HG03066 (cell line): ENCODE results near the gene PPP6R3.
"Not testable (repeated sequence)": the region's sequence is repeated elsewhere in the genome, so short reads cannot be mapped to it uniquely, and the experiment has no call there.

Experiments
- ATAC-seq: cut with Tn5 transposase; IDR thresholded peaks from one replicate; pipeline ENCODE4 v1.9.1; 2021; ENCODE audit warnings: low read depth; ENCODE audit not compliant: unreplicated experiment

PPP6R3 gene

DNA sequence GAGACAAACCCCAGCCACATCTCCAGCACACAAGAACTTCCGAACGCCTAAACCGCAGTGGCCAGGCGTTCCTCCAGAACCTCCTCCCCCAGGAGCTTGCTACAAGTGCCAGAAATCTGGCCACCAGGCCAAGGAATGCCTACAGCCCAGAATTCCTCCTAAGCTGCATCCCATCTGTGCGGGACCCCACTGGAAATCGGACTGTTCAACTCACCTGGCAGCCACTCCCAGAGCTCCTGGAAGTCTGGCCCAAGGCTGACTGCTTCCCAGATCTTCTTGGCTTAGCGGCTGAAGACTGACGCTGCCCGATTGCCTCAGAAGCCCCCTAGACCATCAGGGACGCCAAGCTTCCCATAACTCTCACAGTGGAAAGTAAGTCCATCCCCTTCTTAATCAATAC is 175.3 kb downstream of the PPP6R3 start:
- not testable (repeated sequence) for ATAC-seq

DNA sequence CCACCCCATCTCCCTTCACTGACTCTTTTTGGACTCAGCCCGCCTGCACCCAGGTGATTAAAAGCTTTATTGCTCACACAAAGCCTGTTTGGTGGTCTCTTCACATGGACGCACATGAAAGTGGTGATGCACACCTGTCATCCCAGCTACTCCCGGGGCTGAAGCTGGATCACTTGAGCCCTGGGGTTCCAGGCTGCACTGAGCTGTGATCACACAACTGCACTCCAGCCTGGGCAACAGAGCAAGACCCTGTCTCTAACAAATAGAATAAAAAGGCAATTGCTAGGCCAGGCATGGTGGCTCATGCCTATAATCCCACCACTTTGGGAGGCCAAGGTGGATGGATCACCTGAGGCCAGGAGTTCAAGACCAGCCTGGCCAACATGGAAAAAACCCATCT is 178.8 kb downstream of the PPP6R3 start:
- not testable (repeated sequence) for ATAC-seq

DNA sequence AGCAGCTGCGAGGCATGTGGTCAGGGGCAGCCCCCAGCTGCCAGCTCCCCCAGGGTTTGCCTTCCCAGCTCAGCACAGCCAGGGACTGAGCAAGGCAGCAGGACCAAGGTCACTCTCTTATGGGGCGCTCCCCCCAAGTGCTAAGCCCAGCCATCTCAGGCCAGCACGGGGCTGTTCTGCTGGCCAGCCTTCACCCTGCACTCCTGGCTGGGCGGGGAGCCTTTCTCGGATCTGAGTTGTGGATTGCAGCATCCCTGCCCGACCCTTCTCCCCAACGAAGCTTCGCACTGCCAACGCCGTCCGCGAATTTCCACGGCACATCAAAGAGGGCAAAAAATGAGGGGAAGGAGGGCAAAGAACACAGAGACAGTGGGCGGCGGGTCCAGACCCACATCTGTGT is 181.3 kb downstream of the PPP6R3 start:
- no peak for ATAC-seq

DNA sequence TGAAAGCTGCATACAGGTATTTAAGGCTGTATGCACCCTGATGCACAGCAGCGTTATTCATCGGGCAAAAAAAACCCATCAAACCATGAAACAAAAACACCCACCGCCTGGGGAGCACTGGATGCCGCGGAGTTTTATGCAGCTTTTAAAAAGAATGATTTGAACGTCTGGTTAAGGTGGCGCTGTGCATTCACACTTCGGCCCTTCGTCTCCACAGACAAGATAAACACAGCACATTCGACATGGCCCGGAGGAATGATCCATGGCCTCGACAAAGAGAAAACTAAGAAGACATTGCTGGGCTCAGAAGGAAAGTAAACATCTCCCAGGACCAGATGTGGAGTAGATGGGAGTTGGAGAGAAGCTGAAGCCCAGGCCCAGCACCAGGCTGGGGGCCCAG is 183.0 kb downstream of the PPP6R3 start:
- no peak for ATAC-seq

DNA sequence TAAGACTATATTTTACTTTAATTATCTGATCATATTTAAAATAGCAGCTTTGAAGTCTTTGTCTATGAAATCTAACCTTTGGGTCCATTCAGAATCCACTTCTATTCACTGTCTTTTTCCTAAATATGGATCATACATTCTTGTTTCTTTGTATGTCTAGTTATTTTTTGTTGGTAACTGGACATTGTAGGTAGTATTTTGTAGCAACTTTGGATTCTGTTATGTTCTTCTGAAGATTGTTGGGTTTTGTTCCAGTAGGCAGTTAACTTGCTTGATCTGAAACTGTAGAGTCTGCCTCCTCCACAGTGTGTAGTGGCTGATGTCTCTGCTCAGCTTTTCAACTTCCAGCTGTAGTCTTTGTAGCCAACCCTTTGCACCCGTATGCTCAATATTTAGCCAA is 186.3 kb downstream of the PPP6R3 start:
- no peak for ATAC-seq

DNA sequence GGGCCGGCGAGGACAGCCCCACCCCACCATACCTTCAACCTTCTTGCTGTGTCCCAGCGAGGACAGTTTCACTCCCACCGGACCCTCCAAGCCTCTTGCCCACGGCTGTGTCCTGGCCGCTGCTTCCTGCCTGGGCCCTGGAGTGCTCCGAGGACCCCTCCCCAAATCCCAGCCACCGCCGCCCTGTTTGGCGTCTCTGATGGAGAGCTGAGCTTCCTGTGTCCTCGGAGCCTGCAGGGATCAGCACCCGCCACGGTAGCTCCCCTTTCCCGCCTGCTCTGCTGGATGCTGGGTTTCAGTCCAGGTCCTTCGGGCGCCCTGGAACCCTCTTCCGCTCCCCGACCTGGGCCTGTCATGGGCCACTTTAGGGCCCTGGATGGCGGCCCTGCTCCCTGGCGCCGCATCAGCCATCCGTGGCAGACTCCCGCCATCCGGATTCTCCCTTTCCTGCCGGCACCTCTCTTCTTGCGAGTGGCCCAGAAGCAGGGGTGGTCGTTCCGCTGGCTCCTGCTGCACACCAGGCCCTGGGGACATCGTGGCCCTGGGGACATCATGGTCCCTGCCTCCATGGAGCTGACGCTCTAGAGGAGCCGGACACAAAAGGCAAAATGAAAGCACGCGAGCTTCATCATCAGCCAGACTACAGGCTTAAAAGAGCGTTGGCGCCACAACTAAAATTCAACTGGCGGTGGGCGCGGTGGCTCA is 189.5 kb downstream of the PPP6R3 start:
- ATAC-seq = no peak

DNA sequence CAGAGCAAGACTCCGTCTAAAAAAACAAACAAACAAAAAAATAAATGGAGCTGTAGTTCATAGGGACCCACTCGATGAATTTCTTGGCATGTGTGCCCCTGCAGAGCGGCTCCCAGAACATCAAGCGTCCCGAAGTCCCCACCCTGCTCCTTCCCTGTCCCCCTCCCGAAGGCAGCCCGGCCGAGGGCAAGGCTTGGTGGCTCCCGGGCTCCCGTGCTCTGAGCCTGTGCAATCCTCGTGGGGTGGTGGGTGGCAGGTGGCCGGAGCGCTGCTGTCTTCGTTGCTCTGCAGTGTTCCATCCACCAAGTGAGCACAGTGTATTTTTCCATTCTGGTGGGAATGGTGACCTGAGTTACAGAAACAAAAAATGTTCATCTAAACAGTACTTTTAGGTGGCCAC is 190.2 kb downstream of the PPP6R3 start:
- no peak for ATAC-seq

DNA sequence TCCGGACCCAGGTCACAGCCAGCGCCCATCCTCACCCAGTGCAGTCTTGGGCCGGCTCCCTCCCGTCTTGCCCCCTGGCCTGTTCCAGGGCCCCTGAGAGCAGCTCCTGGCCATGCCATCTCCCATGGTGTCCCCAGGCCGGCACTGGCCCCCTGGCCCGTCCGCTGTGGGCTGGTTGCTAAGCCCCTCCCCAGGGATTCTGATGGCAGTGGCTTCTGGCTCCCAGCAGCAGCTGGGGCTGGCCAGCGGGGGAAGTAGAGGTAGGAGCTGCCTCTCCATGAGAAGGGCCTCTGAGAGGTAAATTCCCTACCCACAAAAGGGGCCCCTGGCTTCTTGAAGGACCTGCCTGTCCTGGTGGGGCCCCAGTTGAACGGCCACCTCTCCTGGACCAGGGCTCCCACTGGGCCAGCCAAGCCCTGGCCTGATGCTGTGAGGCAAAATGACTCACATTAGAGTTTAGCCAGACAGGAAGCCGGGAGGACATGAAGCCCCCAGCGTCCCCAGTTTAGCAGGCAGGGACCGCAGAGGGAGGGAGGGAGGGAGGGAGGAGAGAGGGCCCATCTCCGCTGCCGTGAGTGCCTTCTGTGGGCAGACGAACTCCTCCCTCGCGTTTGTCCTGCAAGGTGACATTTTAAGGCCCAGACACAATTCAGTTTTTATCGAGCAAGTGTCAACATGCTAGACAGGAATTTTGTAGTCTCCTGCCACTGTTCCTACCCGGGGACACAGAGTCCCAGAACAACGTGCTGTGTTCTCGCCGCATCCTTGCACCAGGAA is 190.8 kb downstream of the PPP6R3 start:
- ATAC-seq = no peak

DNA sequence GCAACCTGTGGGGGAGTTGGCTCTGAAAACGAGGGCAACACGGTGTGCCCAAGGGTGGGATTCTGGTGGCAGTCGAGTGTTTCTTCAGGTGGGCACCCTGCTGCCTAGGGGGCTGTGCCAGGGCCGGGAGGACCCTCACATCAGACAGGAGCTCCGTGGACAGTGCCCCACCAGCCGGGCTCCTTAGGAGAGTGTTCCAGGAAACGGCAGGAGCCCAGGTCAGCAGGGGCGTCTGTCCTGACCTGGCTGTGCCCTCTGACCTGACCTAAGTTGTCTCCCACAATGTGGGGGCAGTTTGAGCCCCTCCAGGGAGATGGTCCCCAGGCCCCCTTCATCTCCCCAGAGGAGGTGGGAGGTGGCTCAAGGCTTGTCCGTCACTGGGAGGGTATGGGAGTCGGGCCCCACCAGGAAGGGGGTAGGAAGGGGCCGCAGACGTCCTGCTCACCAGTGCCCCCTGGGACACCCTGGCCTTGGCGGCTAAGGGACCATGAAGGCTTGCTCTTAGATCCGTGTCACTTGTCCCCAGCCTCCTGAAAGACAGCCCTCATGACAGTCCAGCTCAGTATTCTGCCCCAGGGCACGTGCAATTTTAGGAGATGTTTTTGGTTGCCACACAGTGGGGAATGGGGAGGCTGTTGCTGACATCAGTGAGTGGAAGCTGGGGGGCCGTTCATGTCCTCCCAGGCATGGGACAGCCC is 191.6 kb downstream of the PPP6R3 start:
- ATAC-seq = no peak

DNA sequence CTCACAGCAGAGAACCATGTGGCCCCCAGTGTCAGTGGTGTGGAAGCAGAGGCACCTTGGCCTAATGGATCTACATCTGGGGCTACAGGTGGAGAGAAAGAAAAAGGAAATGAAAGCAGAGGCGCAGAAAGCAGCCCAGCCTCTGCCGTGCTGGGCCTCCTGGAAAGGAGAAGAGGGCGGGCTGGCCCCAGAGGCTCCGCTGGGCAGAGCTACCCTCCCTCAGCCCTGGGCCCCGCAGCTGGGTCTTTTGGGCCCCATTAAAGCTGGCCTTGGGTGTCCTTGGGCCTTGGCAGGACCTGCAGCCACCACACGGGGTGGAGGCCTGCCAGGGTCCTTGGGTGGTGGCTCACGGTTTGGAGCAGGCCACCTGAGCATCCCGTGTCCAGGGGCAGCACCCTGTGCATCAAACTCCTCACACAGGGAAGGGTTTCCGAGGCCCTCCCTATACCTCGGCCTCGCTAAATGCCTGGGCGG is 192.2 kb downstream of the PPP6R3 start:
- no peak for ATAC-seq

DNA sequence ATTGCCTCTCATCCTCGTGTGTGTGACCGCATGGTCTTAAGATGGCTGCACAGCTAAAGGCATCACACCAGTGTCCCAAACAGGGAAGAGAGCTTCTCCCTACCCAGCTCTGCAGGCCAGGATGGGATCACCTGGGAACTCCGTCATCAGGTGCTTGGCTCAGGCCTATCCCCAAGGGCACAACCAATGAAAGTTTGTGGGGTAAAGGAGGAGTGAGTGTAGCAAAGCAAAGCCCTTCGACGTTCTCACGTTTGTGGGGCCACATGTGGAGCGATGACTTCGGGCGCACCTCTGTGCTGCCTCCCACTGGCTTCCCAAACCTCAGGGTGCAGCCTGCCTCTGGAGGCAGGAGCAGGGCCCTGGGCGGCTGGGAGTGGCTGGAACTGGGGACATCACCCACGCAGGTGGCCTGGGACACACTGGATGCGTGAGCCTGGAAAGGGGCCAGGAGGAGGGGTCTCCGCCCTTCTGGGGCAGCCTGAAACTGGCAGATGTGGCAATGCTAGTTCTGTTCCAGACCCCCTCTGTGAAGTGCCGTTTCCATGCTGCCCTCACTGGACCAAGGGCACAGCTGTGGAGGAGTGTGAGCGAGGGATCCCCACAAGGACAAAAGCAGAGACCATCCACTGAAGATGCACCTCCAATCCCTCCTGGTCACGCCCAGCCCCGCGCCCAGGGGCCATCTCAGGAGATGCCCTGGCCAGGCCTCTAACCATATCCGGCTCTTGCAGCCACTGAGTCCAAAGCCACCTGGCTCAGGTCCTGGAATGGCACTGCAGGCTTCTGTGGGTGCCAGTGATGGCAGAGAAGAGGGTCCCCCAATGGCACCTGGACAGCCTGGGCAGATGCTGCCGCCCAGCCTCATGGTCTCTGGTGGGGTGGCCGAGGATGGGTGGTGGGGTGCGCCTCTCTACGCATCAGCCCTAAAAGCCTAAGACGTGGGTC is 193.2 kb downstream of the PPP6R3 start:
- ATAC-seq = no peak

DNA sequence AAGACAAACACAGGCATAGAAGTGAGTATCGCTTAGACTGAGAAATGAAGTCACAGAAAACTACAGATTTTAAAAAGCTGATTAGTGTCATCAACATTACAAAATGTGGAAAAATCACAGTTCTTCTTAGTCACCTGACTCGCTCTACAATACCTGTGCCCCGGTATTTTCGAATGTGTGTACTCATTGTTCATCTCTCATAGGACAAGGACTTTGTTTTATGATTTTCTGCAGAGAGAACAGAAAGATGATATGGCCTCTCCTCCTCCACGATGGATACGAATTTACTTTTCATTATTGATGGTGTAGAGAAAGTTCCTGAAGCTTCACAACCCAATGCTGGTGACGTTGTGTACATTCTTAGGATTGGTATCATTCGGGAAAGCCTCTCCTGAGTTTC is 194.4 kb downstream of the PPP6R3 start:
- no peak for ATAC-seq

DNA sequence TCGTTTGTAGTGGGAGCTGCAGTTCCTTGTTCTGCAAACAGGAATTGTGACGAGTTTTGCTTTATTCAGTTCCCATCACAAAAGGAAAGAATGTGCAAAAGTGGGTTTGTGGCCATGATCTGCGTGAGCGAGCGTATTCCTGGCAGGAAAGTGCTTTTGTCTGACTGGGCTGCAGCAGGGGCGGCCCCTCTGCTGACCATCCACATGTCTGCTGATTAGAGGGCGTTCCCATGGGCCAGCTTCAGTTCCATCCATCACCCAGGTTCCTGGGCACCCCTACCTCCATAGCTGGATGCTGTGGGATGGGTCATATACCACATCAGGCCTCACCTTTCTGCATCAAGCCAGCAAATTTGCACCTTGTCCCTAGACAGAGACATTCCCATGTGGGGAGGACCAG is 194.9 kb downstream of the PPP6R3 start:
- no peak for ATAC-seq

DNA sequence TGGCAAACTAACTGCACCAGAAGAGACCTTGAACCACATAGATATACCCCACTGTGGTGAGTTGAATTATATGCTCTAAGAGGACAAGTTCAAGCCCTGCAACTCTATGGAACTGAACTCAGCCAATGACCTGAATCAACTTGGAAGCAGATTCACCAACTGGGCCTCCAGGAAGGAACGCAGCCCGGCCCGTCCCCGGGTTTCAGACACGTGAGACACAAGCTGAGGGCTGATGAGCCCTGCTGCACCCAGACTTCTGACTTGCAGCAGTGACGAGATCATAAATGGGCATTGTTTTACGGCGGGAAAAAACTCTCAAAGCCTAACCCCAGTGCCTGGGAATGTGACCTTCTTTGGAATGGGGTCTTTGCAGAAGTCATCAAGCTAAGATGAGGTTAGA is 195.3 kb downstream of the PPP6R3 start:
- ATAC-seq = no peak

DNA sequence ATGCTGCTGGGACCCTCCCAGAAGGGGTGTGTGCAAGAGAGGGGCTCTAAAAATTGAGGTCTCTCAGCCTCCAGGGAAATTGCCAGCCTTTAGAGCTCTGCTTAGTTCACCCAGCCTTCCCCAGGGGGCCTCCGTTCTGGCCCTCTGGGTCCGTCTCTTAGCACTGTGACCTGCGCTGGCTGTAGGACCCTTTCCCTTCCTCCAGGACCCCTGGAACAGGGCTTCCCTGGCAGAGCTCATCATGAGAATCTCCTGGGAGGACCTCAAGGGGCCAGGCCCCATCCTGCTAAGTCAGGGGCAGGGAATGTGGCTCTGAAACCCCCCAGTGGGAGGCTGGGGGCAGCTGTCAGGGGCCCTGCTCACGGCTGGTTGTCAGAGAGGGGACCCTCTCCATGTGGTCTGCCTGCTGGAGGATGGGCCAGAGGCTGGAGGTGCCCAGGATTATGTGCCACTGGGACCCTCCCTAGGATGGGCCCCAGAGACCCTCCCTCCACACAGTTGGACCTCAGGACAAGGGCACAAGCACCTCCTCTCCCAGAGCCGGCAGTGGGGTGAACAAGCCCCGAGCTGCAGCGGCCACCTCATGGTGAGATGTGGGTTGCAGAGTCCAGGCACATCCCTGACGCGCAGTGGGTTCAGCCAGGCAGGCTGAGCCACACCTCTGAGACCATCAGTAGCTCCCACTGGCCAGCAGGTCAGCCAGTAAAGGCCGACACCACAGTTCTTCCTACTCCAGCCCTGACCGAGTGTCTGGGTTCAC is 196.6 kb downstream of the PPP6R3 start:
- no peak for ATAC-seq

DNA sequence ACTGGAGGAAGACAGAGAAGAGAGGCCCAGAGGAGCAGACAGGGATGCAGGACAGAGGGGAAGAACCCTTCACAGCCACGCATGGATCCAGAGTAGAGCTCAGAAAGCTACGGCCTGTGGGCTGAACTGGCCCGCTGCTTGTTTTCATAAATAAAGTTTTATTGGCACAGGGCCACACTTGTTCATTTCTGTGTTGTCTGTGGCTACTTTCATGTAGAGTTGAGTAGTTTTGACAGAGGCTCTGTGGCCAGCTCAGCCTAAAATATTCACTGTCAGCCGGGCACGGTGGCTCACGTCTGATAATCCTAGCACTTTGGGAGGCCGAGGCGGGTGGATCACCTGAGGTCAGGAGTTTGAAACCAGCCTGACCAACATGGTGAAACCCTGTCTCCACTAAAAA is 197.5 kb downstream of the PPP6R3 start:
- no peak for ATAC-seq

DNA sequence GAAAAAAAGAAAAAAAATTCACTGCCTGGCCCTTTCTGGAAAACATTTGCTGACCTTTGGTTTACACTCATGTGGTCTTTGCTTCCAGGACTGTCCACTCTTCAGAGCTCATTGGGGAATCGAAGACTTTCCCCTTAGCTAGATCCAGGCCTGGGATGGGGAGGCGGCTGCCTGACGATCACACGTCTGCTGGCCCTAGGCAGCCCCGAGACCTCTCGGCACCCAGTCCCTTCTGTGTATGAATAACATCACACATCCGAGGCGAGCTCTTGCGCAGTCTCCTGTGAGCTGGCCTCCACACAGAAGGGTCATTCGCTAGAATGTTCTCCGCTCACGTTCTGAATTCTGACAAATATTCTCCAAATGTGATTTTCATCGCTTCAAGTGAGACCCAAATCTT is 198.1 kb downstream of the PPP6R3 start:
- ATAC-seq = no peak

DNA sequence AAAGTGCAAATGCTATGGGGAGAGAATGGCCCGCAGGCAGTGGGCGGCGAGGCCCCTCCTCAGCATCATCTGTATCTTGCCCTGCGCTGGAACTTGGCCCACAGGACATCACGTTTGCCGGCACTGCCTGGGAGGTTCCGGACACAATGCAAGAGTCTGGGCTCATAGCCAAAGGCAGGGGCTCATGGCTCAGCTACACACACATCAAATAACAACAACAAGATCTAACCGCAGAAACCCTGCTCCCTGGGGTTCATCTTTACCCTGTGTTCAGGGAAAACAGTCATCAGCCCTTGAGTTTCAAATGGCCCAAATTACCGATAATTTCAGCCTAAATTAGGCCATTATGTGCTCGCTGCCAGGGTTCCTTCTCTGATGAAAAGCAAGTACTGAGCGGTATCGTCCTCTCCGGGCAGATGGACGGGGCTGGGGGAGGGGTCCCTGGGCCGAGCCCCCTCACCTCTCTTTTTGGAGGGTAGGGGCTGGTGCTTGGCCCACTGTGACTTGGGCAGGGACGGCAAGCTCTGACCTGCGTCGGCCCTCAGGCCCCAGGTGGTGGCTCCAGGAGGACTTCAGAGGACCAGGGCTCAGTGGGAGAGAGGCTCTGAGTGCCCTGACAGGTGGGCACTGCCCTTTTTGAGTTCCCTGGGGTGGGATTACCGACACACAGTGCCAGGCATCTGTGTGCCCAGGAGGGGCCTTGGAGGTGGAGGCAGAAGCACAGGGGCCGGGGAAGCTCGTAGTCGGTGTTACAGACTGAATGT is 198.8 kb downstream of the PPP6R3 start:
- ATAC-seq = no peak
